GM21737 (cell line): ENCODE data around the gene TPST1.

Experiments
- ATAC-seq: cut with Tn5 transposase; IDR thresholded peaks from one replicate; pipeline ENCODE4 v1.9.1; 2021; ENCODE audit warnings: mild to moderate bottlenecking, moderate library complexity; ENCODE audit not compliant: unreplicated experiment

TPST1 gene

DNA sequence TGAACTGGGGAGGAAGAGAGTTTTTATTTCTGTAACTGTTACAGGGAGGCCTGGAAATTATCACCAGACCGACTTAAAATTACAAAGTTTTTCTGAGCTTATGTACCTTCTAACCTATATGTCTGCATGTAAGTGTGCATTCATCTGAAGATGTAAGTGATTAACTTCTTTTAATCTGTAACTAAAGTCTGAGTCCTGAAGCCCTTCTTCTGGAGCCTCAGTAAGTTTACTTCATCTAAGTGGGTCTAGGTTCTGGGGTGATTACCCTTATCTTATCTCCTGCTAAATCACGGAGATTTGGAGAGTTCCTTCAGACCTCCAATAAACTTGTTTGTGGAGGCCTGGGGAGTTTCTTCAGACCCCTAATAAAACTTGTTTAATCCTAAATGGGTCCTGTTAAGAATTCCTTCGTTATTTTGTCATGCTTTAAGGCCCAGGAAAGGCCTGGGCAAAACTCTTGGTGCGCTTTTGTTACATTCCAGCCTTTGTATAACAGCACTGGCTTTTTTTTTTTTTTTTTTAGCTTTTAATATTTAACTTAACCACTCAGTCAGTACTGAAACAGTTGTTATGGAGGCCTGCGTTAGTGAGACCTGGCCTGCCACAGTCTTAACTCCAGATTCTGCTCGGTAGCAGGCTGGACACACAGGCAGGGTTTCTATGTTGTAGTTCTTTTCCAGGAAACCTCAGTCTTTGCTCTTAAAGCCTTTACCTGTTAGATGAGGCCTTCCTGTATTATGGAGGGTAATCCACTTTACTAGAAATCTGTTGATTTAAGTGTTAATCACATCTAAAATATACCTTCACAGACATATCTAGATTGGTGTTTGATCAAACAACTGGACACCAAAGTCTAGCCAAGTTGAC, 33.0 kb downstream of the TPST1 start:
- peak; percentile 65 for ATAC-seq

GRCh38 chr7:66238773-66239466, 33.8 kb downstream of the TPST1 start:
- ATAC-seq = peak; percentile 38

DNA sequence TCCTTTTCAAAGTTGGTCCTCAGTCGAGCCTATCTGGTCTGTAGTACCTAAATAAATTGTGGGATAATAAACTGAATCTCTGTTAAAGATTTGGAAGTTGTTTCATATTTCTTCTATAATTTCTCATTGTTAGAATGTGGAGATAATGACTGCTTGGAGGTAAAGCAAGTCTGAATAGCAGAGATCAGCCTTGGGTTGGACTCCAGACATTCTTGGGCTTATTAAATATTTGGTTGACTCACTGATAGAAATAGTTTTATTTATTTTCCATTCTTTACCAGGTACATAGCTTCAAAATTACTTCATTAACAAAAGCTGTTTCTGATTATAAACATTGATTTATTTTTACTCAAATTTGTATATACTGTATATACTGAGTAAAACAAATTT, 34.3 kb downstream of the TPST1 start:
- ATAC-seq = no peak

- no peak for ATAC-seq
Measured at GRCh38 chr7:66245008-66245407, 39.9 kb downstream of the TPST1 start.

DNA sequence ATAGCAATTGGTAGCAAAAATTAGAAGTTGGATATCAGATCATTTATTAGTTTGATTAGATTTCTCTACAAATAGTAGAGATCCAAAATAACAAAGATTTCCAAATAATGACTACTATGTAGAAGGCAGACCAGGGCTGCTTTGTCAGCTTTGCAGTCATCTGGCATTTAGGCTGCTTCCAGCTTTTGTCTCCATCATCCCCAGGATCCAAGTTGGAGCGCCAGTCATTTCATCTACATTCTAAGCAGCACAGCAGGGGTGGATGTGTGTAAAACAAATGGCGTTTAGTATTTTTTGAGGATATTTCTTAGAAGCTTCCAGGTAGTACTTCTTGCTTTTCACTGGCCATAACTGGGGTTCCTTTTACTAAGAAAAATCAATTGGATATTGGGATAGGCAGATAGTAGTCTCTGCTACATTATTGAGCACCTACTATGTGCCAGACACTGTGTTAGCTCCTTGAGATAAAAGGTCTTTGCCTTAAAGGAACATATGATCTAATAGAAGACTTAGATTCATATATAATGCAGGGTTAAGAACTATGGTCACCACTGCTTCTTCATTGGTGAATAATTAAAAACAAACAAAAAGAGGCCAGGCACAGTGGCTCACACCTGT, 41.5 kb downstream of the TPST1 start:
- ATAC-seq = no peak

DNA sequence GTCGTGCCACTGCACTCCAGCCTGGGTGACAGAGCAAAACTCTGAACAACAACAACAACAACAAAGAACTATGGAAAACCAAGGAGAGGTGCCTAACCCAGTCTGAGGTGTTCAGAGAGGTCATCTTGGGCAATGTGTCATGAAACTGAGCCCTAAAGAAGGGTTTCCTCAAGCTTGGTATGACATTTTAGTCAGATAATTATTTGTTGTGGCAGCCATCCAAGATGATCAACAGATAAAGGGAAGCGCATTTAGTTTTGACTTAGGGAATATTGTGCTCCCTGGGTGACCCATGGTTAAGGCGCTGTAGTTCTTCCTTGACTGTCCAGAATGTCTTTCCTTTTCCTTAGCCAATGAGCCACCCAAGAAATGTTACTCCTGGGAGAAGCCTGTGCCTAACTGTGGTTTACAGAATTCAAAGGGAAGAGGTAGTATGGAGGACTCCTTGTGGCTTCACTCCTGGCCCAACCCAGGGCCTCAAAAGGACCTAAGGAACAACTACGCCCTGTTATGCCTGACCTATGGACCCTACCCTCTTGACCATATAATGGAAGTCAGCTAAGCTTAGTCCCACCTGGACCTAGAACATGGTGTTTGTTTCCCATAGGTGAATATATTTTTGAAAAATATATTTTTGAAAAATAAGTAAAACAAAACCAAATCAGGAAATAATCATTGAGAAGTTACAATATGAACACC, 42.4 kb downstream of the TPST1 start:
- no peak for ATAC-seq

- no peak for ATAC-seq
Measured at GRCh38 chr7:66250711-66251110, 45.6 kb downstream of the TPST1 start.

DNA sequence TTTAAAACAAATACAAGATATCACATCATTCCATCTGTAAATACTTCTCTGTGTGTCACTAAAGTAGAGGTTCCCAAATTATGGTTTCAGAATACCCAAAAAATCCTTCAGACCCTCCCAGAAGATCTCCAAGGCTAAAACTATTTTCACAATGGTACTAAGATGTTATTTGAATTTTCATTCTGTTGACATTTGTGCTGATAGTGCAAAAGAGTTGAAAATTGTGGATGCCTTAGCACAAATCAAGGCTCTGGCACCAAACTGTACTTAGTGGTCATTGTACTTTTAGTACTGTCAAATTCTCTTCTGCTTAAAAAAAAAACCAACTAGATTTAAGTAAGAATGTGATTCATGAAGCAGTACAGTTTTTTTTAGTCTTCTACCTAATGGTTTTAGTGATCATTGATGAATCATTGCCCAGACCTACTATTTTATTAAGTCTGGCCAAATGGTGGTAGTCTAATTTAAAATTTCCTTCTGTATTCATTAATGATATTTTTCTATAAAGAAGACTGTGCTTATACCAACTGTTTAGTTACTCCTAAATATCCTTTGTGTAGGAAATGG, 50.5 kb downstream of the TPST1 start:
- ATAC-seq = no peak

- no peak for ATAC-seq
Measured at GRCh38 chr7:66256281-66256680, 51.1 kb downstream of the TPST1 start.

DNA sequence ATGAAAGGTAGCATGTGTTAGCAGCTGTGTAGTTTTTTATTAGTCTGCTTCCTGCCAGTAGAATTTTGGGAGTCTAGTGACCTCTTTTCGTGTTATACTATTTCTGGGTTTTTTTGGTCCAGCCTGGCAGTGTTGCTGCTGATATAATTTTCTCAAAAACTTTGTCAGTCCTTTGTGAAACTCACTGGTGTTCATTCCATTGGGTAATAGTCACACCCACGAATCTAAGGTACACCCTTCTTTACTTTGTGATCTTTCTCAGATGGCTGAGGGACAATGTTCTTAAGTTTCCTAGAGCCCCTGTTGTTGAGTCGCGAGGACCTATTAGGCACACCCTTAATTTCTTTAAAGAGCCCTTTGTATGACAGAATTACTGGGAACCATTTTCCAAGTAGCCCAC, 52.3 kb downstream of the TPST1 start:
- no peak for ATAC-seq

GRCh38 chr7:66258409-66258808, 53.3 kb downstream of the TPST1 start:
- no peak for ATAC-seq

DNA sequence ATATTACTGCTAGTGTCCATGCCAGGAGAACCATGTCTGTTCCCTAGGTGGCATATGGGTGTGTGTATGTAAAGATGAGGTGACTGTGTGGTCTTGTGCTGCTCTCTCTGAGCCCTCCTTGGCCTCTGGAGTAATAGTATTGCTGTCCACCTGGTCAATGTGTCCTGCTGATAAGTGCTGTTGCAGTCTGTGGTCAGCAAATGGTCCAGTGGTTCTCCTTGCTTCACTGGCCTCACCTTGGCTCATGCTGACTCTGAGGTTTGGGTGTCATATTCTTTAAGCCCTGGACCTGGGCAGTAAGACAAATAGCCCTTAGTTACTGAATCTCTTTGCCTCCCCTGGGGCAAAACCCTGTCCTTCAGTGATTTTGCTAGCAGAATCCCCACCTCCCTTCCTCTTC, 56.8 kb downstream of the TPST1 start:
- ATAC-seq = no peak

DNA sequence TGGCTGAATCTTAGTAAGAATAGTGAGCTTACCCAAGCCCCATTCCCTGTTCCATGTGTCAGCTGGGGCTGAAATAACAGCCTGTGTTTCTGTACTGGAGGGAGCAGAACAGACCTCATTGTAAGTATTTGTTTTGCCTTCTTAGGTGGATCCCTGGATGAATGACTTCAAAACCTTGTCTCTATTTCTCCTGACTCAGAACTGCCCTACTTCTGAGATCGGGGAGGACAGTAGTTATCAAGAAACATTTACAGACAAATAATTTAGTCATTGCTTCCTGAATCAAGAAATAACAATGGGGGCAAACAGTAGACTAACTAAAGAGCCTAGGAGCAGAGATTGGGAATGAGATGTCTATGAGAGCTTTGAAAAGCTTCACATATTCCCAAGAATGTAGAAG, 58.8 kb downstream of the TPST1 start:
- no peak for ATAC-seq

DNA sequence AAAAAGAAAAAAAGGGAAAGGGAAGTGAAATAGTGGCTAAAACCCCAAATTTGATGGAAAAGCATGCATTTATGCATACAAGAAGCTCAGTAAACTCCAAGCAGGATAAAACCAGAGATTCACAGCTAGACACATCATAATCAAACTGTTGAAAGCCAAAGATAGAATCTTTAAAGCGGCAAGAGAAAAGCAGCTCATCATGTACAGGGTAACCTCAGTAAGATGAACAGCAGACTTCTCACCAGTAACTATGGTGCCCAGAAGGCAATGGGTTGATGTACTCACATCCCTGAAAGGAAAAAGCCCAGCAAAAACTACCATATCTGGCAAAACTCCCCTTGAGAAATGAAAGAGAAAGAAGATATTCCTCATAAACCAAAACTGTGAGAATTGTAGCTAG, 60.4 kb downstream of the TPST1 start:
- no peak for ATAC-seq

- ATAC-seq = no peak
Measured at GRCh38 chr7:66267249-66267648, 62.1 kb downstream of the TPST1 start.

GRCh38 chr7:66269978-66270377, 64.8 kb downstream of the TPST1 start:
- ATAC-seq = no peak

DNA sequence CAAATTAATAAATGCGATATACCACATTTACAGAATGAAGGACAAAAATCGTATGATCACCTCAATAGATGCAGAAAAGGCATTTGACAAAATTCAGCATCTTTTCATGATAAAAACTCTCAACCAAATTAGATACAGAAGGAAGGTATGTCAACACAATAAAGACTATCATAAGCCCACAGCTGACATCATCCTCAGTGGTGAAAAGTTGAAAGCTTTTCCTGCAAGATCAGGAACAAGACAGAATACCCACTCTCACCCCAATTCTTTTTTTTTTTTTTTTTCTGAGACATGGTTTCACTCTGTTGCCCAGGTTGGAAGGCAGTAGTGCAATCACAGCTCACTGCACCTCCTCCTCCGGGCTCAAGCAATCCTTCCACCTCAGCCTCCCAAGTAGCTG, 67.2 kb downstream of the TPST1 start:
- no peak for ATAC-seq

DNA sequence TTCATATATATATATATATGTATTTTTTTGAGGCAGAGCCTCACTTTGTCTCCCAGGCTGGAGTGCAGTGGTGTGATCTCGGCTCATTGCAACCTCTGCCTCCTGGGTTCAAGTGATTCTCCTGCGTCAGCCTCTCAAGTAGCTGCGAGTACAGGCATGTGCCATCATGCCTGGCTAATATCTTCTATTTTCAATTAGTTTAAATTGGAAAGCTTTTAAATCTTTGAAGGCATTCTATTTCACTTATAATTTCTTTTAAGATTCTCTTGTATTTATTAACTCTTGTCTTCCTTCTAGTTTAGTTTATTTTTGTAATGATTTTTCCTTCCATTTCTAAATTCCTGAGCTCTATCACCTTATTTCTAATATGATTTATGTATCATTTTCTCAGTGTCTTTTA, 71.2 kb downstream of the TPST1 start:
- ATAC-seq = no peak

DNA sequence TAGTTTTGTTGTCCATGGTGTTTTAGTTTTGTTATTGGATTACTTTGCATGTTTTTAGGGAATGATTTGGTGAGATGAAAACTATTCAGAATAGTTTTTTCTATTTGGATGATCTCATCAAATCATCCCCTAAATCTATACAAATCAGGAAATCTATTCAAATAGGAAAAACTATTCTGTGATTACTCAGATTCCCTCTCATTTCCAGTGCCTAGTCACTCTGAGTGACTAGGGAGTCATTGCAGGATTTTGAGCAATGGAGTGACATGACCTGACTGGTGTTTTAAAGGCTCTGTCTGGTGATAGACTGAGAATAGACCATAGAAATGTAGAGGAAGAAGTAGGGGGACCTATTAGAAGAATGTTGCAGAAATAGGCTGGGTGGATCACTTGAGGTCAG, 72.4 kb downstream of the TPST1 start:
- no peak for ATAC-seq

DNA sequence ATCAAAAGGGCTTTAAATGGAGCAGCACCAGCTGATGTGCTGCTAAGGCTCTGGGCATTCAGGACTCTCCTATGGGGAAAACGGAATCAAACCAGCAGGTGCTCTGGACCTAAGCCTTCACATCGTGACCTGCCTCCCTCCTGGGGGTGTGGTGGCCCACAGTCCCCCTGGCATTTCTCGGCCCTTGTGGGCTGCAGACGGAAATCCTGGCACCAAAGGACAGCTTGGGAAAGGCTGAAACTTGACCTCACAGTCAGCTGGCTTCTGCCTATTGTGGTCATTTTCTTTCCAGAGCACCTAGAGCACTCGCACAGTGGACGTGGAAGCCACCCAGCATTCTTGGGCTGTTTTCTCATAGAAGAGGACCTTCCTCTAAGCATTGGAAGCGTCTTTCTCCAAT, 74.8 kb downstream of the TPST1 start:
- ATAC-seq = no peak
